Nephron progenitor cell (in vitro differentiated cells): ENCODE measurements around the gene NIPAL3.
"Not testable (repeated sequence)": the region's sequence is repeated elsewhere in the genome, so short reads cannot be mapped to it uniquely, and the experiment has no call there.

ENCODE experiments used
- DNase-seq: peaks from one replicate; pipeline ENCODE4 v3.0.0; 2021
- H3K27ac Mint-ChIP-seq: 2 replicates; pipeline ENCODE4 v1.8.0; 2021; ENCODE audit warnings: mild to moderate bottlenecking, moderate library complexity, mixed read lengths
- H3K27me3 Mint-ChIP-seq: 2 replicates; pipeline ENCODE4 v1.8.0; 2021; ENCODE audit warnings: mild to moderate bottlenecking, low read depth, mixed read lengths; ENCODE audit not compliant: poor library complexity
- H3K36me3 Mint-ChIP-seq: 2 replicates; pipeline ENCODE4 v1.8.0; 2021; ENCODE audit warnings: low read depth, mixed read lengths
- H3K4me1 Mint-ChIP-seq: 2 replicates; pipeline ENCODE4 v1.8.0; 2021; ENCODE audit warnings: mixed read lengths
- H3K4me3 Mint-ChIP-seq: 2 replicates; pipeline ENCODE4 v1.8.0; 2021; ENCODE audit warnings: mild to moderate bottlenecking, moderate library complexity, mixed read lengths
- H3K9me3 Mint-ChIP-seq: 2 replicates; pipeline ENCODE4 v1.8.0; 2021; ENCODE audit warnings: mild to moderate bottlenecking, moderate library complexity, mixed read lengths
- TF ChIP-seq, protein P1 (sequence below): fragments of 200-600 bp; sonication (generic); IDR thresholded peaks from 2 replicates; pipeline ENCODE4 v1.5.0; 2021; ENCODE audit warnings: antibody characterized with exemption

NIPAL3 gene

DNA sequence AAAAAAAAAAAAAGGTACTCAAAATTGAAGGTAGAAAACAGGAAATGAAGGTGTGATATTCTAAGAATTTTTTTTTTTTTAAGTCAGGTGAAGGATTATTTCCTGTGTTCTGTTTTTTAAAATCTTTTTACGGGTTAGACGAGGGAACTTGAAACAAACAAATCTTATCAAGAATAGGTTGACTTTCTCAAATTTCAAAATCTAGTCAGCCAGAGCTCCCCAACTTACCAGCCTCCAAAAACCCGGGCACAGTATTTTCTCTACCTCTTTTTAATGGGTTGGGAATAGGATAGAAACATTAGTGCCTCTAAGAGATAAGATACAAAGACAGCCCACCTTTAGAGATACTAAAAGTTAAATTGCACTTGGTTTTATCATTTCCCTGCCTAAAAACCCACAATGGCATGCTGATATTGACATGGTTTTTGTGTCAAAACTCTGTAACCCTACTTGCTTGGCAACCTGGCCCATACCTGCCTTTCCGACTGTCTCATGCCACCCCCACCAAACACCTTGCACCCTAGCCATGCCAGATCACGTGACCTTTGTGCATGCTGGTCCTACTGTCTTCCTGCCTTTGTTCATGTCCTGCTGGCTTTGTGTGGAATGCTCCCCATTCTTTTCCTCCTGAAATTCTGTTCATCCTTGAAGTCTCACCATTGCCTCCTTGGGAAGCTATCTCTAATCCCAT, 91.2 kb downstream of the NIPAL3 start:
- Mint-ChIP-seq H3K27me3 (peaks cover 32% of the 10 kb centered on the region), H3K27ac (no peak overlapping the region), H3K36me3 (peaks cover 17% of the 10 kb centered on the region), H3K4me1 (peaks cover 27% of the 10 kb centered on the region), H3K4me3 (no peak overlapping the region), H3K9me3 (peaks cover 14% of the 10 kb centered on the region)
- TF ChIP-seq, protein P1, sequence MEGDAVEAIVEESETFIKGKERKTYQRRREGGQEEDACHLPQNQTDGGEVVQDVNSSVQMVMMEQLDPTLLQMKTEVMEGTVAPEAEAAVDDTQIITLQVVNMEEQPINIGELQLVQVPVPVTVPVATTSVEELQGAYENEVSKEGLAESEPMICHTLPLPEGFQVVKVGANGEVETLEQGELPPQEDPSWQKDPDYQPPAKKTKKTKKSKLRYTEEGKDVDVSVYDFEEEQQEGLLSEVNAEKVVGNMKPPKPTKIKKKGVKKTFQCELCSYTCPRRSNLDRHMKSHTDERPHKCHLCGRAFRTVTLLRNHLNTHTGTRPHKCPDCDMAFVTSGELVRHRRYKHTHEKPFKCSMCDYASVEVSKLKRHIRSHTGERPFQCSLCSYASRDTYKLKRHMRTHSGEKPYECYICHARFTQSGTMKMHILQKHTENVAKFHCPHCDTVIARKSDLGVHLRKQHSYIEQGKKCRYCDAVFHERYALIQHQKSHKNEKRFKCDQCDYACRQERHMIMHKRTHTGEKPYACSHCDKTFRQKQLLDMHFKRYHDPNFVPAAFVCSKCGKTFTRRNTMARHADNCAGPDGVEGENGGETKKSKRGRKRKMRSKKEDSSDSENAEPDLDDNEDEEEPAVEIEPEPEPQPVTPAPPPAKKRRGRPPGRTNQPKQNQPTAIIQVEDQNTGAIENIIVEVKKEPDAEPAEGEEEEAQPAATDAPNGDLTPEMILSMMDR: no peak
- no peak for DNase-seq

DNA sequence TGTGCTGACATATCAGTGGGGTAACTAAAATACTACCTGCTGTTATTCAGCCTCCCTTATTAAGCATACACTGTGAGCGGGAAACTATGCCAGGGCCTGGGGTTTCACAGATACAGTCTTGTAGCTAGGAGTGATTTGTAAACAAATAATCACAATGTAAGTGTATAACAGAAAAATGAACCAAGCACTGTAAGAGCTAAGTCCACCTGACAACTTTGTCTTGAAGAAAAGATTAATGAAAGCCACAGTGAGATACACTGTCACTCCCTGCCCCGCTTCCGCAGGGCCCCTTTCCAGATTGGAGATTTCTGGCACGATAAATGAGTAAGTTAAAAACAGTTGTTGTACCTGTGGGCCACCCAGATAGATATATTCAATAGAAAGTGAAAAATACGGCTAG, 91.8 kb downstream of the NIPAL3 start:
- TF ChIP-seq, protein P1: no peak
- peaks cover 17% of the 10 kb centered on the region for H3K36me3 Mint-ChIP-seq
- no peak for DNase-seq
- H3K9me3 Mint-ChIP-seq: peaks cover 14% of the 10 kb centered on the region
- no peak overlapping the region for H3K4me3 Mint-ChIP-seq
- peaks cover 27% of the 10 kb centered on the region for H3K27me3 Mint-ChIP-seq
- peaks cover 24% of the 10 kb centered on the region for H3K4me1 Mint-ChIP-seq
- no peak overlapping the region for H3K27ac Mint-ChIP-seq

DNA sequence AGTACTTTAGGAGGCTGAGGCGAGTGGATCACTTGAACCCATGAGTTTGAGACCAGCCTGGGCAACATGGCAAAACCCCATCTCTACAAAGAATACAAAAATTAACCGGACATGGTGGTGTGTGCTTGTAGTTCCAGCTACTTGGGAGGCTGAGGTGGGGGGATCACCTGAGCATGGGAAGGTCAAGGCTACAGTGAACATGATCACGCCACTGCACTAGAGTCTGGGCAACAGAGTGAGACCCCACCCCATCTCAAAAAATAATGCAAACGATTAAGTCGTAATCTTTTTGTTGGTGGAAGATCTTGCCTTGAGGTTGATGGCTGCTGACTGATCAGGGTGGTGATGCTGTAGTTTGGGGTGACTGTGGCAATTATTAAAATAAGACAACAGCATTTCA, 93.3 kb downstream of the NIPAL3 start:
- Mint-ChIP-seq H3K4me1 (peaks cover 17% of the 10 kb centered on the region), H3K36me3 (peaks cover 17% of the 10 kb centered on the region), H3K9me3 (peaks cover 14% of the 10 kb centered on the region), H3K27ac (no peak overlapping the region), H3K4me3 (no peak overlapping the region), H3K27me3 (peaks cover 18% of the 10 kb centered on the region)
- TF ChIP-seq, protein P1: no peak
- DNase-seq: no peak

DNA sequence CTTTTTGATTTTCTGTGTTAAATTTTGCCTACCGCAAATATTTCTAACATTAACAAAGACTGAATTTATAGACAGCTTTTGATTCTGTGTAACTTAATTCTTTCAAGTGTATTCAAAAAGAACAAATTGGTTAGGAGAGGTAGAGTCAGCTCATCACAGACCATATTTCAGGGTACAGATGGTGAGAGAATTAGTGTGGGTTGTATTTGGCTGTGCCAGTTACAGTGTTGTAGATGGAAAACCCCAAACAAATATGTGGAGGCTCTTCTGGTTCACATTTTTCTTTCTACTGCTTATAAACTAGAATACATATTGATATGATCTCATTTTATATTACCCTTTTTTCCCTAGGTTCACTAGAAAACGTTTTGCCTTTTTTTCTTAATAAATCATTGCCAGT, 98.1 kb downstream of the NIPAL3 start:
- Mint-ChIP-seq H3K4me1 (peaks cover 12% of the 10 kb centered on the region), H3K27ac (no peak overlapping the region), H3K27me3 (peaks cover 6% of the 10 kb centered on the region), H3K9me3 (peaks cover 14% of the 10 kb centered on the region), H3K4me3 (no peak overlapping the region), H3K36me3 (peaks cover 17% of the 10 kb centered on the region)
- DNase-seq: no peak
- TF ChIP-seq, protein P1: no peak

DNA sequence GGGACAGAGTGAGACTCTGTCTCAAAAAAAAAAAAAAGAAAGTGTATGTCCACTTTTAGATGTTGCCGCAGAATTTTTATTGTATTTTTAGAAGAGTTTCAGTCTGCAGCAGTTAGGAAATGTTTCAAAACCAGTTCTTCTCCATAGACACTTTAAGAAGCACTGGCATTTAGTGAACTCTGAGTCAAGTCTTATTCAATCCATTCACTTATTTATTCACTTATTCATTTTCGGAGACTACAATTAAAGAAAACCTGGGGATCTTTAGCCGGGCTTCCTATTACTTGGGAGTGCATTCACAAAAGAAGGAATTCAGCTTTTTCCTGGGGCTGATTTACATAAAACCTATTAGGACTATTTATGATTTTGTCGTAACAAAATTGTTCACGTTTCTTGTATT, 99.3 kb downstream of the NIPAL3 start:
- Mint-ChIP-seq H3K36me3 (peaks cover 7% of the 10 kb centered on the region), H3K4me3 (no peak overlapping the region), H3K27ac (peak overlapping the region; percentile 29), H3K9me3 (peaks cover 7% of the 10 kb centered on the region), H3K4me1 (peaks cover 12% of the 10 kb centered on the region), H3K27me3 (peaks cover 4% of the 10 kb centered on the region)
- TF ChIP-seq, protein P1: no peak
- DNase-seq: no peak

DNA sequence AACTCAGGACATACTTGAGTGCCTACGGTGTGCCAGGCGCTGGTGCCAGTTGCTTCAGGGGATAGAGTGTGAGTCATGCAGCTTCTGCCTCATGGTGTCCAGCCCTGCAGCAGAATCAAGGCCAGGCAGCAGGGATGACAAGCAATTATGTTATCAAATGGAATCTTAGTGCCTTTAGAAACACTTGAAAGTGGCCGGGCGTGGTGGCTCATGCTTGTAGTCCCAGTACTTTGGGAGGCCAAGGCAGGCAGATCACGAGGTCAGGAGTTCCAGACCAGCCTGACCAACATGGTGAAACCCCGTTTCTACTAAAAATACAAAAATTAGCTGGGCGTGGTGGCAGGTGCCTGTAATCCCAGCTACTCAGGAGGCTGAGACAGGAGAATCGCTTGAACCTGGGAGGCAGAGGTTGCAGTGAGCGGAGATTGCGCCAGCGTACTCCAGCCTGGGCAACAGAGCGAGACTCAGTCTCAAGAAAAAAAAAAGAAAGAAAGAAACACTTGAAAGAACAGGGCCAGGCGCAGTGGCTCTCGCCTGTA, 100.1 kb downstream of the NIPAL3 start:
- not testable (repeated sequence) for H3K36me3 Mint-ChIP-seq, H3K4me3 Mint-ChIP-seq, H3K9me3 Mint-ChIP-seq, H3K27ac Mint-ChIP-seq, H3K27me3 Mint-ChIP-seq, DNase-seq
- H3K4me1 Mint-ChIP-seq: peaks cover 12% of the 10 kb centered on the region
